ENCODE results near the gene PTGER2. TPM values are rescaled to one million over a fixed set of nuclear protein-coding genes. Genes with fewer than 3 reads are reported as not detected.

The PTGER2 gene
- total RNA-seq, 2 donors from 2014 or later, result 2.3 TPM; not detected in 1

DNA sequence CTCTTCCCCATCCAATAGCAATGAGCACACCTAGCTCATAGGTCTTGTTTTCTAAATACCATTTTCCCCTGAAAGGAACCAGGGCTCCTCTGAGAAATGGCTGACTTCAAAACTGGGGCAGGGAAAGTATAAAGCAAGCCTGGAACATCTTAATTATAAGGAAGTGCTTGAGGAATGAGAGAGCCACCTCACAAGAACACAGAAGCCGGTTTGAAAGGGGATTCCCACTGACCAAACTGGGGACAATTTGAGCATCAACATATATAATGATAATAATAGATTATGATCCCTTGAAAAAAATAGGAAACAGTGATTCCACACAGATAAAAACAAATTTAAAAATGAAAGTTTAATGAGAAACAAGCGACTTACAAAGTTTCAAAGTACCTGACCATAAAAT is 22.1 kb downstream of the PTGER2 start:
- no peak overlapping the region for H3K27ac ChIP-seq
- no peak overlapping the region for H3K4me3 ChIP-seq
- no peaks in the 10 kb centered on the region for H3K9me3 ChIP-seq
- no peaks in the 10 kb centered on the region for H3K4me1 ChIP-seq
- no peaks in the 10 kb centered on the region for H3K27me3 ChIP-seq
- DNase-seq (no peak), ATAC-seq (no peak)
- TF ChIP-seq POLR2A (IDR thresholded peaks at IDR 0.05), result no peak
- TF ChIP-seq CTCF (IDR thresholded peaks at IDR 0.05), result no peak
- intact Hi-C loops (cut with DNase I), result no loop called here
- 64 to 73% methylated on average over 2 of the region's 2 CpGs for WGBS, 2 donors
- H3K36me3 ChIP-seq (replicated peaks in 1 of 2; ENCODE audit: insufficient read depth in 1 of 2, low read depth in 2 of 2), result no peaks in the 10 kb centered on the region

- Histone ChIP-seq H3K4me1 (no peaks in the 10 kb centered on the region), H3K36me3 (replicated peaks in 1 of 2; ENCODE audit: insufficient read depth in 1 of 2, low read depth in 2 of 2) (no peaks in the 10 kb centered on the region), H3K4me3 (no peak overlapping the region), H3K9me3 (no peaks in the 10 kb centered on the region), H3K27ac (no peak overlapping the region), H3K27me3 (no peaks in the 10 kb centered on the region)
- TF ChIP-seq CTCF (IDR thresholded peaks at IDR 0.05) (no peak), POLR2A (IDR thresholded peaks at IDR 0.05) (no peak)
- ATAC-seq, result no peak
- WGBS, 2 donors, result 84 to 92% methylated on average over 1 of the region's 1 CpG
- intact Hi-C loops (cut with DNase I), result no loop called here
- no peak for DNase-seq
These were observed 24.1 kb downstream of the PTGER2 start for GRCh38 chr14:52338051-52338681.

DNA sequence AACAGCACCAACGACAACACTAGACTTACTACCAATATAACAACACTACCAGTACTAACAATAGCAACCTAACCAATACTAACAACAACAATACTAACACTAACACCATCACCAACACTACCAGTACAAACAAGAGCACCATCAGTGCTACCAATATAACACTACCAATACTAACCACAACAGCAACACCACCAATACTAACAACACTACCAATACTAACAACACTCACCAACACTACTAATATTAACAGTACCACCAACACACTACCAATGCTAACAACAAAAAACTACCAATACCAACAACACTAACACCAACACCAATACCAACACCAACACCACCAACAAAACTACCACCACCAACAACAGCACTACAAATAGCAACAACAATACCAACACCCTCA is 25.1 kb downstream of the PTGER2 start:
- H3K4me3 ChIP-seq, result no peak overlapping the region
- DNase-seq (no peak), ATAC-seq (no peak)
- no peaks in the 10 kb centered on the region for H3K27me3 ChIP-seq
- H3K36me3 ChIP-seq (replicated peaks in 1 of 2; ENCODE audit: insufficient read depth in 1 of 2, low read depth in 2 of 2), result no peaks in the 10 kb centered on the region
- intact Hi-C loops (cut with DNase I), result no loop called here
- no peaks in the 10 kb centered on the region for H3K9me3 ChIP-seq
- H3K27ac ChIP-seq, result no peak overlapping the region
- H3K4me1 ChIP-seq, result no peaks in the 10 kb centered on the region
- WGBS, 2 donors, result 58 to 74% methylated on average over 1 of the region's 1 CpG
- TF ChIP-seq POLR2A (IDR thresholded peaks at IDR 0.05), result no peak

DNA sequence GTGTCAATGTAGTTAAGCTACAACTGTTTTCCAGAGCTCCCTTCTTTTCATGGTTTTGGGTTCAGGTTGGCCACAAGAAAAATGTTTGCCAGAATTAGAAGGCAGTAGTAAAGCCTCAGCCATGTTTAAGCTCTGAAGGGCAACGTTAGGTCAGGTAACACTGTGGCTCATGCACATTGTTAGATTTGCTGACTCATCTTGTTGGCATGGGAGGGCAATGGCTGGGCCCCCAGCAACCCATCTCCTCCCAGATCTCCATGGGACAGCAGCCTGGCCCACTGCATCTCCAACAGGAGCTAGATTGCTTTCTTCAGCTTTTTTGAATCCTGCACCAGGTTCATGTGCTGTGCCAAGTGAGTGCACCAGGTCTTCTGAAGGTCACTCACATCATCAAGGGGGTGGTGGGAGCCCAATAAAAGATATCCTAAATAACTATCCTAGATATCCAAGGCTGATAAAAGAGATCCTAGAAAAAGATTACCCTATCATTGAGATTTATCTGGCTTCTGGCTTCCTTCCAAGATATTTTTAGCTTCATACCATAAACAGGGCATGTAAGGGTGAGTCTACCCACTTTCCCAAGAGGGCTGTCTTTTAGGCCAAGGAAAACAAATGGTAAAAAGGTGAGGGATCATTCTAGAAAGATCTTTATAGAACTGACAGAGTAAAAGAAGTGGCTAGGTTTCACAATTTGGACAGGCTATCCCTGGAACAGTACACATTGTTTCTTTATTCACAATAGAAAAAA is 28.9 kb downstream of the PTGER2 start:
- 65 to 71% methylated on average over 1 of the region's 1 CpG for WGBS, 2 donors
- Histone ChIP-seq H3K9me3 (no peaks in the 10 kb centered on the region), H3K27me3 (no peaks in the 10 kb centered on the region), H3K27ac (no peak overlapping the region), H3K4me3 (no peak overlapping the region), H3K4me1 (no peaks in the 10 kb centered on the region), H3K36me3 (replicated peaks in 1 of 2; ENCODE audit: insufficient read depth in 1 of 2, low read depth in 2 of 2) (no peaks in the 10 kb centered on the region)
- ATAC-seq, result no peak
- intact Hi-C loops (cut with DNase I), result no loop called here
- DNase-seq, result no peak
- TF ChIP-seq POLR2A (IDR thresholded peaks at IDR 0.05) (no peak), CTCF (IDR thresholded peaks at IDR 0.05) (no peak)

- 78 to 79% methylated on average over 4 of the region's 4 CpGs for WGBS, 2 donors
- intact Hi-C loops (cut with DNase I), result no loop called here
- no peak for ATAC-seq
These were observed 32.7 kb downstream of the PTGER2 start for GRCh38 chr14:52346778-52347177.

More at GRCh38 chr14:52346778-52347177, 32.7 kb downstream of the PTGER2 start:
- H3K36me3 ChIP-seq (replicated peaks in 1 of 2; ENCODE audit: insufficient read depth in 1 of 2, low read depth in 2 of 2), result no peaks in the 10 kb centered on the region
- H3K27me3 ChIP-seq, result no peaks in the 10 kb centered on the region
- no peak overlapping the region for H3K27ac ChIP-seq
- no peak for TF ChIP-seq POLR2A (IDR thresholded peaks at IDR 0.05)
- TF ChIP-seq CTCF (IDR thresholded peaks at IDR 0.05), result no peak
- DNase-seq, result no peak
- H3K4me3 ChIP-seq, result no peak overlapping the region
- H3K4me1 ChIP-seq, result peaks cover 6% of the 10 kb centered on the region
- H3K9me3 ChIP-seq, result no peaks in the 10 kb centered on the region
